IPS-NIHi7 (cell line): ENCODE data around the gene ALDH4A1.
"Not testable (repeated sequence)": the region's sequence is repeated elsewhere in the genome, so short reads cannot be mapped to it uniquely, and the experiment has no call there.

ENCODE experiments used
- DNase-seq: peaks from one replicate; pipeline ENCODE4 v3.0.0; 2012; ENCODE audit warnings: mixed read lengths; ENCODE audit errors: extremely low spot score

ALDH4A1 gene

GRCh38 chr1:18901147-18901951 lies 1.0 kb downstream of the ALDH4A1 start:
- no peak for DNase-seq

GRCh38 chr1:18900303-18900841 lies 2.0 kb downstream of the ALDH4A1 start:
- DNase-seq = no peak

GRCh38 chr1:18899363-18900049 lies 2.8 kb downstream of the ALDH4A1 start:
- DNase-seq = no peak

GRCh38 chr1:18898567-18898966 lies 3.8 kb downstream of the ALDH4A1 start:
- no peak for DNase-seq

GRCh38 chr1:18895317-18895716 lies 7.0 kb downstream of the ALDH4A1 start:
- DNase-seq = no peak

GRCh38 chr1:18893120-18893519 lies 9.2 kb downstream of the ALDH4A1 start:
- DNase-seq = no peak

- DNase-seq = not testable (repeated sequence)
Measured at GRCh38 chr1:18891858-18892257, 10.5 kb downstream of the ALDH4A1 start.

GRCh38 chr1:18891426-18891780 lies 11.0 kb downstream of the ALDH4A1 start:
- no peak for DNase-seq

GRCh38 chr1:18890706-18891425 lies 11.5 kb downstream of the ALDH4A1 start:
- no peak for DNase-seq

- no peak for DNase-seq
Measured at GRCh38 chr1:18886003-18886335, 16.4 kb downstream of the ALDH4A1 start.

- DNase-seq = no peak
Measured at GRCh38 chr1:18885311-18886002, 16.9 kb downstream of the ALDH4A1 start.

- no peak for DNase-seq
Measured at GRCh38 chr1:18884727-18885126, 17.6 kb downstream of the ALDH4A1 start.

- DNase-seq = no peak
Measured at GRCh38 chr1:18884419-18884717, 18.0 kb downstream of the ALDH4A1 start.

- DNase-seq = peak; percentile 87
Measured at GRCh38 chr1:18883636-18884418, 18.5 kb downstream of the ALDH4A1 start.

GRCh38 chr1:18883079-18883478 lies 19.3 kb downstream of the ALDH4A1 start:
- no peak for DNase-seq

- DNase-seq = no peak
Measured at GRCh38 chr1:18882486-18882885, 19.9 kb downstream of the ALDH4A1 start.

- DNase-seq = no peak
Measured at GRCh38 chr1:18881642-18882431, 20.5 kb downstream of the ALDH4A1 start.

GRCh38 chr1:18881164-18881563 lies 21.2 kb downstream of the ALDH4A1 start:
- no peak for DNase-seq

GRCh38 chr1:18880585-18880984 lies 21.8 kb downstream of the ALDH4A1 start:
- no peak for DNase-seq

- DNase-seq = no peak
Measured at GRCh38 chr1:18879791-18880309, 22.5 kb downstream of the ALDH4A1 start.
